Stimulated activated CD8-positive, alpha-beta memory T cell treated with anti-CD3 and anti-CD28 coated beads, Interleukin-15, amount 100 ng/mL, for 24 hours (primary cell): ENCODE data around the gene FBXO9.

Experiments
- DNase-seq: peaks from one replicate; pipeline ENCODE4 v3.0.0-alpha.2; 2020; ENCODE audit warnings: low read depth

FBXO9 gene

GRCh38 chr6:53095270-53095669 is 30.1 kb downstream of the FBXO9 start:
- DNase-seq, result no peak

- DNase-seq, result no peak
These were observed 30.5 kb downstream of the FBXO9 start for GRCh38 chr6:53095716-53096115.

GRCh38 chr6:53100561-53100960 is 35.4 kb downstream of the FBXO9 start:
- DNase-seq, result no peak

- no peak for DNase-seq
These were observed 35.8 kb downstream of the FBXO9 start for GRCh38 chr6:53101006-53101405.

GRCh38 chr6:53103993-53104675 is 38.9 kb downstream of the FBXO9 start:
- DNase-seq, result no peak

- DNase-seq, result no peak
These were observed 39.7 kb downstream of the FBXO9 start for GRCh38 chr6:53104916-53105315.

- DNase-seq, result no peak
These were observed 41.9 kb downstream of the FBXO9 start for GRCh38 chr6:53107091-53107490.

- no peak for DNase-seq
These were observed 44.4 kb downstream of the FBXO9 start for GRCh38 chr6:53109612-53110011.

- DNase-seq, result no peak
These were observed 46.7 kb downstream of the FBXO9 start for GRCh38 chr6:53111865-53112264.

GRCh38 chr6:53112404-53112803 is 47.2 kb downstream of the FBXO9 start:
- DNase-seq, result no peak

- no peak for DNase-seq
These were observed 47.7 kb downstream of the FBXO9 start for GRCh38 chr6:53112871-53113270.

GRCh38 chr6:53113742-53114141 is 48.5 kb downstream of the FBXO9 start:
- no peak for DNase-seq

- no peak for DNase-seq
These were observed 49.9 kb downstream of the FBXO9 start for GRCh38 chr6:53115113-53115512.

GRCh38 chr6:53115741-53116140 is 50.5 kb downstream of the FBXO9 start:
- no peak for DNase-seq

- no peak for DNase-seq
These were observed 54.1 kb downstream of the FBXO9 start for GRCh38 chr6:53119349-53119748.

- no peak for DNase-seq
These were observed 54.7 kb downstream of the FBXO9 start for GRCh38 chr6:53119772-53120409.

- DNase-seq, result no peak
These were observed 59.1 kb downstream of the FBXO9 start for GRCh38 chr6:53124131-53124800.

- no peak for DNase-seq
These were observed 60.1 kb downstream of the FBXO9 start for GRCh38 chr6:53125276-53125675.

- DNase-seq, result no peak
These were observed 63.6 kb downstream of the FBXO9 start for GRCh38 chr6:53128842-53129241.

- no peak for DNase-seq
These were observed 65.5 kb downstream of the FBXO9 start for GRCh38 chr6:53130569-53131290.

GRCh38 chr6:53133961-53134360 is 68.8 kb downstream of the FBXO9 start:
- no peak for DNase-seq

GRCh38 chr6:53134601-53135235 is 69.5 kb downstream of the FBXO9 start:
- no peak for DNase-seq
